H1 (cell line): ENCODE results near the gene LGALS3. TPM values are rescaled to one million over a fixed set of nuclear protein-coding genes. Genes with fewer than 3 reads are reported as not detected.

Experiments used
- GTF2F1 ChIP-seq: IDR thresholded peaks from 2 replicates; pipeline ENCODE4 v1.6.1; 2012; ENCODE audit warnings: low read depth, low read length, improper control_type of control experiment, borderline replicate concordance
- NRF1 ChIP-seq: IDR thresholded peaks from 2 replicates; pipeline ENCODE4 v1.6.1; 2011; ENCODE audit warnings: mild to moderate bottlenecking, low read depth, low read length, improper control_type of control experiment
- RNF2 ChIP-seq: fragments of 200-900, 300-1000 bp; sonication (generic); IDR thresholded peaks from 2 replicates; pipeline ENCODE4 v1.7.1; 2016; ENCODE audit warnings: borderline replicate concordance, low read depth, mild to moderate bottlenecking, antibody characterized with exemption, low read length; ENCODE audit not compliant: poor library complexity, severe bottlenecking; ENCODE audit errors: missing control alignments
- polyA plus RNA-seq, 7 experiments: library from polyadenylated mRNA; depleted of rRNA in 3 of 7; stranded (reverse) in 5 of 7; unstranded in 2 of 7; fragments of >200 nt in 5 of 7; fragments of 200-250 nt in 2 of 7; gene quantifications; 1 replicate in 5 of 7; 2 replicates in 1 of 7; 4 replicates in 1 of 7; pipeline versions ENCODE4 v1.2.1 to v1.2.3, GENCODE V29; 2011 to 2013; ENCODE audit warnings: missing spikeins in 2 of 7, mixed read lengths in 2 of 7
- total RNA-seq: library from RNA; stranded (reverse); fragmentation: NEBNext Ultra II Directional; extraction: Animal tissue kit (Norgen Biotek cat#: 25700); gene quantifications from 2 replicates; pipeline ENCODE4 v1.2.1, GENCODE V29; 2021

Gene LGALS3
- total and polyA plus RNA-seq, 2 of the 8 experiments (the other 6 are each of a cell fraction or from before 2014, with no cell fraction given): 9.7 to 14.5 TPM

- no peak for TF ChIP-seq NRF1
- TF ChIP-seq RNF2: no peak
- no peak for TF ChIP-seq GTF2F1
These were observed 13.4 kb downstream of the LGALS3 start (continued) for GRCh38 chr14:55142466-55142865.
